ENCODE measurements around the gene PACRG.

The PACRG gene

DNA sequence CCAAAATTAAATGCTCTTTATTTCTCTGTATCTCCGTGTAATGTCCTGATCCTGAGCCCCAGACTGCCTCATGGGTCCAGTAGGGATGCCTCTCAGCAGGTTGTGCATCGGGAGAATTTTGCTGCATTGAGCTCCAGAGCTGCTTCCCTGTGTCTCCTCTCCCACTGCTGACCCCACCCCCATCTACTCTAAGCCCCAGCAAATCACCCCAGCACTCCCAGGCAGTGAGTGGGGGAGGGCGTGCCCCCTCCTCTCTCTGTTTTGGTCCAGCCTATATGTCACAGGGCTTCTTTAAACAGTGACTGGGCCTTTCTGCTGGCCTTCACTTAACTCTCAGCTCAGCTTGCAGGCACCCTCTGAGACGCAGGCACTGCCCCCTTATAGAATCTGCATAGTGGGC is 458.0 kb downstream of the PACRG start:
- DNase-seq: no peak

DNA sequence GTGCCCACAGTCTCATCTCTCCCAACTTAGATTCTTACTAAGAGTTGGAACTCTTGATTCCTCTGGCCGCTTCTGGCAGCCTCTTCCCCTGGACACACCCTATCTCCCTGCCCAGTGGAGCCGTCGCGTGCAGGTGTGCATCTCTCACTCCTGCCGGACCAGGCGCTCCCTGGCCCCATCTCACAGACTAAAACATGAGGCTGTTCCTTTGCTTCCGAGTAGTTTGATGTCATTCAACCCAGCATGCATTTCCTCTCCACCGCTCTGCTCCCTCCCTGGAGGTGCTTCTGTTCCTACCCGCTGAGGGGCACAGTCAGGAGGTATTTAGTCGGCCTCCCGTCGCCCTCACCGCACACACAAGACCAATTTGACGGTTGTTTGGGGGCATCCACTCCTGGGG is 458.8 kb downstream of the PACRG start:
- DNase-seq: no peak

DNA sequence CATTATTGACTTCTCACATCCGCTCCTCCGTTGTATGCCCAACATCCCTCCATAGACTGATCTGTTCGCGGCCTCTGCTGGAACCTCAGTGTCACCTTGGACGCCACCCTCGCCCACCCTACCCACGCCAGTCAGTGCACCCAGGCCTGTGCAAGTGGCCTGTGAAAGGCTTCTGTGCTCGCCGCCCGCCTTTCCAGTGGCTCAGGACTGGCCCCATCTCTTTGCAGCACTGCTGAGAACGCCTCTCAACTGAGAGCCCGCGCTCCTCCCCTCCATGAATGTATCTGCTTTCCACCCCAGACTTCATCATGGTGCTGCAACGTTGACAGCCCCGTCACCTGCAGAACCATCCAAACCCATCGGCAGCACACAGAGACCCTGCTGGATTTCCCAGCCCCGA is 459.4 kb downstream of the PACRG start:
- DNase-seq: no peak

DNA sequence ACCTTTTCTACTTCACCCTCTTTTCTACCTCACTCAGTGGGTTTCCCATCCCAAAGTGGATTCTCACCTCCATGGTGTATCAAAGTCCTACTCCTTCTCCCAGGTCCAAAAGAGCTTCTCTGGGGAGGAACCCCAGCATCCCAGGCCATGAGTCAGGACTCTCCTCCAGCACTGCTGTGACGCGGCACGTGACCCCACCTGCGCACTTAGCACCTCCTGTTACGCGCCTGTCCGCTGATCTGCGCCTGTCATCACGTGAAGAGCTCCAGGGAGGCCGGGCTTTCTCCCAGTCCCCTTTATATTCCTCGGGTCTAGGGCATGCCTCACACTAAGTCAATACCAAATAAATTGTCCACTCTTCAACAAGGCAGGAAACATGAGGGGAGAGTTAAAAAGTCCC is 459.8 kb downstream of the PACRG start:
- no peak for DNase-seq

DNA sequence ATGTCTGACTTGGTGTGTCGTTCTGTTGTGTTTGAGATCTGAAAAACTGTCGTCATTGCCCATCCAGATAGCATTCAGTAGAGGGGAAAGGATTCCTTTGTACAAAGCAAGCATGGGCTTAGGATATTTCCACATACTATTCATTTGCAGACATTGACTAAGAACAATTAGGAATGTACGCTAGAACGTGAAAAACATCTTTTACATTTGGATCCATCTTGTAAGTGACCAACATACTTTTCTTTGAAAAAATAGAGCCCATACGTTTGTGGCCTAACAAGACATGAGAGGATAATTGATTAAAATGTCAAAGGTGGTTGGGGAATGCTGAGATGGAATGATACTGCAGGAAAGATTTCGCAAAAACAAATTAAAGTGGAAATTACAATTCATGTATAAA is 461.0 kb downstream of the PACRG start:
- DNase-seq: no peak

DNA sequence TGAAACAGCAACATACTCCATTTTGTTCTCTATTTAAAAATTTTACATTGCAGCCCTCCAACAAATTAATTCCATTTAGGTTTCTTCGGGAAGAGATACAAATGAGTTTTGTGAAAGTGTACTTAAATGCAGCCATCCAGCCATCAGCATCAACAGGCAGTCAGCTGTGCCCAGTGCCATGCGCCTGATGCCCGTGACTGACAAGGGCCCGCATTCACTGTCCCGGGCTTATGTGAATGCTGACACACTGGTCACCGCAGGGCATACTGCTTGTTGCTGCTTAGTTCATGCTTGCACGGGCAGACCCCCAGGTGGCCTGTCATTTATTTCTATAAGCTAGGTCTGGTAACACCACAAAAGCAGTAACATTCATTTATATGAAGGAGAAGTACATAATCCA is 461.8 kb downstream of the PACRG start:
- no peak for DNase-seq

DNA sequence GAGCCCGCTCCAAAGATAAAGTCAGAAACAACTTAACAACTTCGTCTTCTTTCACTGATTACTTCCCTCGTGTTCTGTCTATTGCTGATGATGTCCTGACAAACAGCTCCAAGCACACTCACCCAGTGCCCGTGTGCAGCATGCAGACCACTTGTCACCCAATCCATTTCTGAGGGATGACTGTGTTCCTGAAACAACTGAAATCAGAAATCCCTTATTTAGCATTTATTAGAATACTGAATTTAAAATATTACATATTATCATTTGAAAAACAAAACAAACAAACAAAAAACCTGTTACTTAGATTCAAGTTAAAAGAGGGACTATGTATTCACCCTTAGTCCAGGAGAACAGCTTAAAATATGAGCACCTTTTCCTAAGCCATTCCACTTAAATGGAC is 463.0 kb downstream of the PACRG start:
- no peak for DNase-seq

DNA sequence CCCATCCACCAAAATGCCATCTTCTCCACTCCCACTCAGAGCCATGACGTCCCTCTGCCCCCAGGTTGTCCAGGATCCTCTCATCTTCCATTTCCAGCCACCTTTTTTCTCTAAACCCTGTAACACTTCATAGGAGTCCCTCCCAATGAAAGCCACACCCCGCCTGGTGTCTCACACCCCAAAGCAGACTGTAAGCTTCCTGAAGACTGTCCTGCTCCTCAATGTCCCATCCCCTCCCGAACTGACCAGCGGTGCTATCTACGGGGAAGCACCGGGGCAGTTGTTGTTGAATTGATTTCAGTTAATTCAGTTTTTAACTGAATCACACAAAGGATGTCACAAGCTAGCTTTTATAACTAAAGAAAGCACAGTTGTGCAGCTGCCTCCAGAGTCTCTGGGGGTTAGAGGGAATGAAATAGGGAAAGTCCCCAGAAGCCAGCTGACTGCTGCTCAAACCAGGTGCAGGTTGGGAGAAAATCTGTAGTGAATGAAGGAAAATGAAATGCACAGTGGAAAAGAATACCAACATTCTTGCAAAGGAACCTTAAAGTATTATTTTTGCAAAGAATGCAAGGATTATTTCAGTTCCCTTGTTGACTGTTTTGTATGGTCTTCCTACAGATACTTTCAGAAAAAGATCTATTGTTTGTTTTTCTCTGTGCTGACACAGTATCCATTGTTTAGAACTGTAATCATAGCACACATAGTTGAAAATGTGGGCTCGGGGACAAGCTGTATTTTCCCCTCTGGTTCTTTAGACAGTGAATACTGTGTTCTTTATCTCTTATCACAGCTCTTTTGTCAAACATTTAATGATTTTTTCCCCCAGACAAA is 464.1 kb downstream of the PACRG start:
- no peak for DNase-seq

DNA sequence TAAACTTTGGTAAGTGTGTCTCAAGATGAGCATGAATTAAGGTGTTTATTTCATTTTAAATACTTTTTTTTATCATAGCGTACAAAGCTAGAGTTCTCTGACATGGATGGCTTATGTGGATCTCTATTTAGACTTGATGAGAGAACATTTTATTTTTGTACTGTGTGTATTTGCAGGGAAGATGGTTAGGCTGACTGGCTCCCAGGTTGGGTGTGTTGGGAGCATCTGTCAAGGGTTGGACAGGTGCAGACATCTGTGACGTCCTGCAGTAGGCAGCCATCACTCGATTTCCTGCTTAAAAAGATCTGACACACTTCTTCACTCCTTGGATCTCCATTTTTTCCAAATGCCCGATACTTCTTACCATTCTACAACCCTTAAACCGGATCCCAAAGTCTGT is 464.8 kb downstream of the PACRG start:
- DNase-seq: no peak

DNA sequence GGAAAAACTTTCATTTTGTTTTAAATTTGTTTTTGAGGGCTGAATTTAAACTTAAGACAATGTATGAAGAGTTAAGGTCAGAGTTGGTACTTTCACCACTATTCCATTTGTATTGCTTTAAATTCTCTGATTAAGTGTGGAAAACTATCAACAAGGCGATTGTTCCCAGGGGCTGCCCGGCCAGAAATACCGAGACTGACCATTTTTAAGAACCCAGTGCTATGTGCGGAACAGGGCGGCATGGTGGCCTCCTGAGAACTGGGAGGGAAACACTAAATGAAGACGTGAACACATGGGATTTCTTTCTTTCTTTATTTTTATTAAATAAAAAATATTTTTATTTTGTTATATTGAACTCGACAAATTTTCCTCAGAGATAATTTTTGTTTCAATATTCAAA is 465.6 kb downstream of the PACRG start:
- no peak for DNase-seq

DNA sequence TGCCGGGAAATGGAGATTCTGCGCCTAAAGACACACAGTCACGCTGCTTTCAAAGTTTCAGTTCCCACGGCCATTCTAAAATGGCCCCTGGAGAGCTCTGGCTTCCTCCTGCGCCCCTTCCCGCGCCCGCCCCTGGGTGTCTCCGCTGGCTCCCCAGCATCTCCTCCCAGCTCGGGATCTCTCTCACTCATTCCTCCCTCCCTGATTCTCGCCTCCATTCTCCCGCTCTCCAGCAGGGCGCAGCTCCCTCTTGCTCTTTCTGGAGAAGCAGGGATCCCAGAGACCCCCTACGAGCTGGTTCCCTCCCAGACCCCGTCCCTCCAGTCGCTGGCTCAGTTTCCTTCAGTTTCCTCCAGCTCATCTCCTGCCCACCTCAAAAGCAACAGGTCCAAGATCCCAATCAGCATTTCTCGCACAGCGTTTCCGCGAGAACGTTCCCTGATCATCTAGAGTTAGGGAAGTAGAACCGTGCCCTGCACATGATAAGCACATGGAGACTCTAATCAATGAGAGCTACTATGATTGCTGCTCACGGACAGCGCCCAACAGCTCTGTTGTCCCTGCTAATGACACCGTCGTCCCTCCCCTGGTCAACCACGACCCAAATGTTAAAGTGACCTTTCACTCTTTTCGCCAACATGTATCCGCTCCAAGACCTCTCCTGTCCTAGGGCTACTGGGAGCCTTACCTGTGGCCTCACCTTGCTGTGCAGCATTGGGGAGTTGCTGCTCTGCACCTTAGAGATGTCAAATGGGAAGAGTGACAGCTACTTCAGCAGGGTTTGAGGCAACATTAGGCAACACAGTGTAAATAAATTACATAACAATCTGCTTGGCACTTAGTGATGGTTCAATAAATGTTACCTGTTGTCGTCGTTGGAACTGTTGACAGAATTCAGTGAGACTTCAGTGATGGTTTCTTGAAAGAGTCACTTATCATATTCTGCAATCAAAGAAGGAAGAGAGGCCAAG is 468.2 kb downstream of the PACRG start:
- no peak for DNase-seq

DNA sequence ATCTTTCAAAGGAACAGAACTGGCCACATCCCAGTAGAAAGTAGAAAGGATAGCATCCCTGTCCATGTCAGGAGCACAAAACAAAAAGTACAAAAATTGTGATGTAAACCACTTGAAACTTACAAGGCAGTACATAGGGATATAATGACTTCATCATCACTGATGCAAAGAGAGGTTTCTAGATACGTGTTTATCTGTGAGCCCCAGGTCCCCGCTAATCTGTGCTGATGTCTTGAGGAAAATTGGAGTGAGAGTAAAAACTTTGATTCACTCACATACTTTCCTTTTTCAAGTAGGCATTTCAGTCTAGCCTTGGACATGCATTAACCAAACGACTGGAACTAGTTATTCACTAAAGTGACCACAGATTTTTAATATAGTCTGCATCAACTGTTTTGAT is 470.1 kb downstream of the PACRG start:
- DNase-seq: no peak

DNA sequence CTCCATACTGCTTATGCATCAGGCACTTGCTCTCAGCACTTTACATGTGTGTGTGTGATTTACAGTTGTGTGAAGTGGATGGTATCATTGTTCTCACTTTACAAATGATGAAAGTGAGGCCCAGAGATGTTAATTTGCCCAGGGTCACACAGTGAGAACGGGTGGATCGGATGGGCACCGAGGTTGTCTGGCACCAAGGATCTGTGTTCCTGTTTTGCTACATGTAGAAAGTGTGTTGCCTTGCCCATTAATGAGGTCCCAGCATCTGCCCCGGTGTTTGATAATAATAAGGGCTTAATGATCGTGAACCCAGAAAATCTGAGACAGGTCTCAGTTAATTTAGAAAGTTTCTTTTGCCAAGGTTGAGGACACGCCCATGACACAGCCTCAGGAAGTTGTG is 470.6 kb downstream of the PACRG start:
- no peak for DNase-seq

DNA sequence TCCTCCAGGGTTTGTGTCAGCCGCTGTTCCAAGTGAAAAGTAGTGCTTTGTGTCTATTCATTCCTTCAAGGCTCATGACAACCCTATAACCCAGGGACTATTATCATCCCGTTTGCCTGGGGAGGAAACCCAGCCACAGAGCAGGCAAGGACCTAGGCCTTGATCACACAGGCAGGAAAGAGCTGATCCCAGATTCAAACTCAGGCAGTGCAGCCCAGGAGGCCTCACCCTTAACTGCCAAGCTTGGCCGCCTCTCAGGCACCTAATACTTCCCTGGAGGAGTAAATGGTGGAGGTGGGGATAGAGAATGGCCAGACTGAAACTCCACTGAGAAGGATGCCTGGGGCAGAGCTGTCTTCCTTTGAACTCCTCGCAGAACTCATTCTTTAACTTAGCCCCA is 471.6 kb downstream of the PACRG start:
- no peak for DNase-seq

DNA sequence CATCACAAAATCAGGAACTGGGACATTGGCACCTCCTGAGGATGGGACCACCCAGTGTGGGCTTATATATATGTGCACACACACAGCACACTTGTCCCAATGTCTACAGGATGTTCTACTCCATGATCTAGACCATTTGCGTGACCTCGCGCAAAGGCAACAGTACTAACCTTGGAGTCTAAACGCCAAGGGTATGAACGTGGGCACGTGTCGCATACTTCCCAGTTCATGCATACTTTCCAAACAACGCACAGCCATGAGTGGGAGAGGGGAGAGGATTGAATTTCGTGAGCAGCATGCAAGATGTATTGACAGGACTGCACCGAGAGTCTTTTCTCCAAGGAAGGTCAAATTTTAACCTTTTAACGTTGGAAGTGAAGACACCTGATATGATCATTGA is 472.5 kb downstream of the PACRG start:
- DNase-seq: no peak

DNA sequence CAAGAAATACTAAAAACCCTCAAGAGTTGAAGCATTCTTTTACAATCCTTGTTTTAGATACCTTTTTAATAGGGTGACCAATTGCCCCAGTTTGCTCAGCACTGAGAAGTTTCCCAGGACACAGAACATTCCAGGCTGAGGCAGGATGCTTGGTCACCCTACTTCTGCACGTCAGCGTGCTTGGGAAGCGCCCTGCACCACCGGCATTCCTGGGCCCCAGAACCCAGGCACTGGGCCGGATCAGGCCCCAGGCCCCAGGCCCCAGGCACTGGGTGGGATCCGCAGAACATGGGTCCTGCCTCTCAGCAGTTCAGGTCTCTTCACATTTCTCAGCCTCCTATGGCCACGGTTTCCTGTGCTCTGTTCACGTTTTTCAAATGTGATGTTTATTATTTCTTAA is 472.9 kb downstream of the PACRG start:
- DNase-seq: no peak

DNA sequence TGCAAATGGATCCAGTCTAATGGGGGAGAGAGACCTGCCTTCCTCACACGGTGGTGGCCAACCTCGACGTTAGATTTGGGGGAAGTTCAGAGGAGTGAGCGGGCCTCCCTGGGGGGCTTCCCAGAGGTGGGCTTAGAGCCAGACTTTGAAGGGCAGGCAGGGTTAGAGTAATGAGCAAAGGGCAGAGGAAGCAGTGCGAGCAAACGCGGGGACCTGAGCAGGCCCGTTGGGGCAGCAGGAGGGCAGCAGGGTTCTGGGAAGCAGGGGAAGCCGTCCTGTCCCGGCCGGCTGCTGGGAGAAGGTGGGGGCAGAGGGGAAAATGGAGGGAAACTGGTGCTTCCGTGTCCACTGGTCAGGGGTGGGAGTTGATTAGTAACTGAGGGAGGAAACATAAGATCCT is 474.1 kb downstream of the PACRG start:
- no peak for DNase-seq

DNA sequence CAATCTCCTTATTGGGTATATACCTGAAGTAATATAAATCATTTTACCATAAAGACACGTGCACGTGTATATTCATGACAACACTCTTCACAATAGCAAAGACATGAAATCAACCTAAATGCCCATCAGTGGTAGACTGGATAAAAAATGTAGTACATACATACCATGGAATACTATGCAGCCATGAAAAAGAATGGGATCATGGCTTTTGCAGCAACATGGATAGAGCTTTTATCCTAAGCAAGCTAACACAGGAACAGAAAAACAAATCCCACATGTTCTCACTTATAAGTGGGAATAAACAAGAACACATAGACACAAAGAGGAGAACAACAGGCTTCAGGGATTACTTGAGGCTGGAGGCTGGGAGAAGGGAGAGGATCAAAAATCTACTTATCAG is 478.4 kb downstream of the PACRG start:
- no peak for DNase-seq

DNA sequence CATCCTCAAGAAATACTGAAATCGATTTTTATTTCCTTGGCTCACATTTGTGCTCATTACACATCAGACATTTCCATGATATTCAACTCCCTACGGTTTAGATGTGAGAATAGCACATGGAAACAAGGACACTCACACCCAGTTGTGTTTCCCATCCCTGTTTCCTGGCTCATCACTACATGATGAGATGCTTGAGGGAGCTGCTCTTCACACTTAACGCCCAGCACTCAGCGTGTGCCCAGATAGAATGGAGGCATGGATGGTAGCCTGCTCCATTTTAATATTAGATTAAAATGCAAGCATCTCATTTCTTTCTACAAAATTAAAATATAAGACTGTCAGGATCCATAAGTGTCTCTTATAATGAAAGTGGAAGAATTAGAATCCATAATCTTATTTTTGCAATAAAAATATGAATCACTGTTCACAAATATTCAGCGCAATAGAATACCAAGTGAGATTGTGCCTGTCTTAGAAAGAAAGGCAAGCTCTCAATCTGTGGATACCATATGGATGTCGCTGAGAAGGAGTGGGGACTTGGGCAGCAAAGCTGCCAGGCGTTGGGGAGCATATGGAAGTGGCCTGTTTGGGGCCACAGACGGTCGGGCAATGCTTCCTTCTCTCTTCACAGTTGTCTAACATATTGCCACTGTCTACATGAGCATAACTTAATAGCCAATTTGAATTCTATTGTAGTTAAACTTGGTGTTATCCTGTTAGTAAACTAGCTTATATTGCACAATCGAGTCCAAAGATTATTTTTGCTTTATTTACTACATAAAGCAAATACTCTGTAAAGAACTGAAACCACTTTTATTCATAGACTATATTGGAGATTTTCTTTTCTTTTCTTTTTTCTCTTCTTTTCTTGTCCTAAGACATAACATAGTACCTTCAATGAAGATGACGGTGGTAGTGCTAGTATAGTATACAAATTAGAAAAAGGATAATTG is 479.9 kb downstream of the PACRG start:
- no peak for DNase-seq

DNA sequence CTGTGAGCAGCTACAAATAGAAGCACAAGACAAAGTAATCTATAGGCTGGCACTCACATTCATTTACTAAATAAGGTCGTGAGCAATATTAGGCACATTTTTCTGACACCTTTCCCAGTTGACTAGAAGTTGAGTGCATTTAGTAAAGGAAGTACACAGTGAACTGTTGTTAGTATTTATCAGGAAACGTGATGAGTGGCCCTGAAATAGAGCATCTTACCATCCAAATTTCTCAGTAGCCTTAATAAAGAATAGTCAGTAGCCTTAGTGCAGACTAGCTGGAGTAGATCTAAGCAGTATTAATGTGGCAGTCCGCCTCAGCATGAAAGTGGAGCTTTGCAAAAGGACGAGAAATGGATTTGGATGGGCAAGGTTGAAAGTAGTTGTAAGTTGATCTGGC is 481.2 kb downstream of the PACRG start:
- no peak for DNase-seq

DNA sequence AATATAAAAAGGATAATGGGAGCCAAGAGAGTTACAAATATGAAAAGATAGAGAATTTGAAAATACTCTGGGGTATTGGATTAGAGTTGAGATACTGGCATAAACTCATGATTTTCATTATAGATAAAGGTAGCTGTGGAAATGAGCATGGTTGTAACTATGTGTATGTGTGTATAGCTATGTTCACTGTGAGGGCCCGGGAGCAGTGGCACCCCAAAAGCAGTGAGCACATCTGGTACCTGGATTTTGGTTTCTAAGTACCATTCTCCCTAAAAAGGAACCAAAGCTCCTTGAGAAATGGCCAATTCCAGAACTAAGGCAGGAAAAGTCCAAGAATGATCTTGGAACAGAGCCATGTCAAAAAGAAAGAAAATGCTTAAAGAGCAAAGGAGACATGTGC is 484.3 kb downstream of the PACRG start:
- DNase-seq: no peak

DNA sequence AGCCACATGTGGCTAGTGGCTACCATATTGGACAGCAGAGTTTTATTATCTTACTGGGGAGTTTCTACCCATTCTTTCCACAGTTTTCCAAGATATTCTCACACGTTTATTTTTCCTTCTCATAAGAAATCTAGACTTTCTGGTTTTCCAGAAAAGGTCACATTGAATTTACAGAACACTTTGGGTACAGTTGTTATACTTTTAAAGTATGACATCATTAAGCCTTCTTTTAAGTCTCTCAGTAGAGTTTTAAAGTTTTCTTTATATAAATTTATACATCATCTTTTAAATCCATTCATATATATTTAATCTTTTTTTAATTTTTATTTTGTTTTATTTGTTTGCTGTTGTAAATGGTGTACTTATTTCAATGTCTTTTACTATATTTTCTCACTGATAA is 486.5 kb downstream of the PACRG start:
- DNase-seq: no peak

DNA sequence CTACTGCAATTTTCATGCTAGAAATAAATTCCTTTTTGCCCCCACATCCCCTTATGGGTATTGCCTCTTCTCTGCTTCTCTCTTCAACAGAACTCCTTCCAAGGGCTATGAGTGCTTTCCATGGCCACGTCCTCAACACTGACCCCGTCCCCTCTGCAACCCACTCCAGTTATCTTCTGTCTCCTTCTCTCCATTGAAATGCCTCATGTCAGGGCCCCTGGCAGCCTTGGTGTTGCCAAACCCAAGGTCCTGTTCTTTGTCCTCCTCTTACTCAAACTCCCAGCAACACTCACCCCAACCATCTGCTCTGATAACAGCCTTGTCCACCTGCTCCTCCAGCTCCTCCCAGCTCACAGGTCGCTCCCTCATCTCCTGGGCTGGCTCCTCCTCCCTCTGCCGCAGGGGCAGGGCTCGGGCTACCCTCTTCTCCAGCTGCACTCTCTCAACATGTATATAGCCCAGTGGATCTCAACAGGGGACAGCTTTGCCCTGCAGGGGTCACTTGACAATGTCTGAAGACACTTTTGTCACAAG is 490.7 kb downstream of the PACRG start:
- DNase-seq: no peak
